CD4-positive, CD25-positive, alpha-beta regulatory T cell (primary cell): Measurements from ENCODE around the gene DGUOK. TPM values are rescaled to one million over a fixed set of nuclear protein-coding genes. Genes with fewer than 3 reads are reported as not detected.

ENCODE experiments used
- ATAC-seq, 2 donors: fragments of 150-1000 bp; cut with Tn5 transposase; one replicate each; pipeline ENCODE4 v1.10.0; 2021; ENCODE audit warnings: low read depth in 2 of 2, moderate number of reproducible peaks in 2 of 2, moderate library complexity in 1 of 2
- DNase-seq, 3 donors: peaks; one replicate each; pipeline versions ENCODE4 v3.0.0 to v3.0.0-alpha.2; 2012 to 2022; ENCODE audit warnings: mixed read lengths in 1 of 3
- H3K27ac ChIP-seq: one replicate; pipeline ENCODE4 v1.7.0; 2013; ENCODE audit warnings: mild to moderate bottlenecking, low read length; ENCODE audit not compliant: insufficient read depth, poor library complexity, severe bottlenecking
- H3K27me3 ChIP-seq: one replicate; pipeline ENCODE4 v1.7.0; 2013; ENCODE audit warnings: low read length; ENCODE audit not compliant: control insufficient read depth, insufficient read depth
- H3K36me3 ChIP-seq: one replicate; pipeline ENCODE4 v1.7.0; 2013; ENCODE audit warnings: mild to moderate bottlenecking, low read length, moderate library complexity; ENCODE audit not compliant: control insufficient read depth, insufficient read depth
- H3K4me1 ChIP-seq: 2 replicates; pipeline ENCODE4 v1.7.0; 2013; ENCODE audit warnings: mild to moderate bottlenecking, low read length; ENCODE audit not compliant: insufficient read depth, control insufficient read depth, poor library complexity, severe bottlenecking
- H3K4me3 ChIP-seq: one replicate; pipeline ENCODE4 v1.7.0; 2013; ENCODE audit warnings: low read depth, mild to moderate bottlenecking, low read length, moderate library complexity
- H3K9me3 ChIP-seq, 2 experiments: 1 replicate in 1 of 2; 2 replicates in 1 of 2; pipeline ENCODE4 v1.7.0; 2013; ENCODE audit warnings: low read length in 2 of 2, mild to moderate bottlenecking in 1 of 2, moderate library complexity in 1 of 2; ENCODE audit not compliant: control insufficient read depth in 2 of 2
- H3K27ac Mint-ChIP-seq, 3 donors: one replicate each; pipeline ENCODE4 v1.8.0; 2020 to 2022; ENCODE audit warnings: mild to moderate bottlenecking in 3 of 3, mixed read lengths in 3 of 3, moderate library complexity in 2 of 3
- H3K27me3 Mint-ChIP-seq: one replicate; pipeline ENCODE4 v1.8.0; 2022; ENCODE audit warnings: mild to moderate bottlenecking, mixed read lengths
- H3K36me3 Mint-ChIP-seq: one replicate; pipeline ENCODE4 v1.8.0; 2020; ENCODE audit warnings: mixed read lengths
- H3K4me1 Mint-ChIP-seq, 4 donors: one replicate each; pipeline ENCODE4 v1.8.0; 2020 to 2022; ENCODE audit warnings: mixed read lengths in 4 of 4, mild to moderate bottlenecking in 1 of 4
- H3K4me3 Mint-ChIP-seq, 4 donors: one replicate each; pipeline ENCODE4 v1.8.0; 2020 to 2022; ENCODE audit warnings: mild to moderate bottlenecking in 4 of 4, mixed read lengths in 4 of 4, moderate library complexity in 3 of 4
- H3K9me3 Mint-ChIP-seq, 7 donors: one replicate each; pipeline ENCODE4 v1.8.0; 2020 to 2022; ENCODE audit warnings: mixed read lengths in 7 of 7, mild to moderate bottlenecking in 3 of 7, moderate library complexity in 2 of 7
- polyA plus RNA-seq, 4 donors: library from polyadenylated mRNA; unstranded; fragments of 300-500 nt; fragmentation: Illumina TruSeq; gene quantifications; one replicate each; pipeline ENCODE4 v1.2.3, GENCODE V29; 2021
- total RNA-seq: library from RNA; stranded (reverse); gene quantifications from one replicate; pipeline ENCODE4 v1.2.3, GENCODE V29; 2022

The DGUOK gene
- total and polyA plus RNA-seq, 5 donors from 2014 or later, result 43.5 to 226 (median 188) TPM

- Histone ChIP-seq H3K4me3 (no peak overlapping the region), H3K36me3 (no peaks in the 10 kb centered on the region), H3K27me3 (no peaks in the 10 kb centered on the region), H3K4me1 (peaks cover 4% of the 10 kb centered on the region), H3K27ac (no peak overlapping the region), H3K9me3 (no peaks in the 10 kb centered on the region)
- Mint-ChIP-seq H3K27me3 (peaks cover 4% of the 10 kb centered on the region), H3K36me3 (no peaks in the 10 kb centered on the region), H3K27ac (no peak overlapping the region), H3K4me3 (no peak overlapping the region), H3K9me3 (no peaks in the 10 kb centered on the region), H3K4me1 (peaks cover 0 to 2% (median 0%) of the 10 kb centered on the region in 4 donors)
- ATAC-seq, result no peak
- no peak for DNase-seq
These were observed 15.0 kb upstream of the DGUOK start for GRCh38 chr2:73911548-73912208.

GRCh38 chr2:73913414-73914054, 13.1 kb upstream of the DGUOK start:
- no peak overlapping the region for H3K4me3 Mint-ChIP-seq
- no peaks in the 10 kb centered on the region for H3K9me3 Mint-ChIP-seq
- Histone ChIP-seq H3K27me3 (no peaks in the 10 kb centered on the region), H3K9me3 (no peaks in the 10 kb centered on the region), H3K36me3 (no peaks in the 10 kb centered on the region), H3K27ac (no peak overlapping the region), H3K4me3 (no peak overlapping the region), H3K4me1 (no peaks in the 10 kb centered on the region)
- peaks cover 4% of the 10 kb centered on the region for H3K27me3 Mint-ChIP-seq
- H3K27ac Mint-ChIP-seq, result no peak overlapping the region
- H3K36me3 Mint-ChIP-seq, result no peaks in the 10 kb centered on the region
- no peak for DNase-seq
- H3K4me1 Mint-ChIP-seq, result no peaks in the 10 kb centered on the region
- ATAC-seq, result no peak

- no peaks in the 10 kb centered on the region for H3K9me3 Mint-ChIP-seq
- Histone ChIP-seq H3K27me3 (no peaks in the 10 kb centered on the region), H3K4me1 (no peaks in the 10 kb centered on the region), H3K36me3 (no peaks in the 10 kb centered on the region), H3K4me3 (no peak overlapping the region), H3K9me3 (no peaks in the 10 kb centered on the region), H3K27ac (no peak overlapping the region)
- no peak for ATAC-seq
- H3K27ac Mint-ChIP-seq, result peak overlapping the region in 1 of 3 donors; percentile 37
- H3K4me1 Mint-ChIP-seq, result no peaks in the 10 kb centered on the region
- H3K27me3 Mint-ChIP-seq, result peaks cover 4% of the 10 kb centered on the region
- no peak for DNase-seq
- no peaks in the 10 kb centered on the region for H3K36me3 Mint-ChIP-seq
- no peak overlapping the region for H3K4me3 Mint-ChIP-seq
These were observed 12.0 kb upstream of the DGUOK start for GRCh38 chr2:73914667-73915066.

- Histone ChIP-seq H3K4me1 (no peaks in the 10 kb centered on the region), H3K36me3 (no peaks in the 10 kb centered on the region), H3K9me3 (no peaks in the 10 kb centered on the region), H3K27me3 (no peaks in the 10 kb centered on the region), H3K4me3 (no peak overlapping the region), H3K27ac (no peak overlapping the region)
- Mint-ChIP-seq H3K36me3 (no peaks in the 10 kb centered on the region), H3K27ac (no peak overlapping the region), H3K27me3 (peaks cover 4% of the 10 kb centered on the region), H3K4me3 (no peak overlapping the region), H3K4me1 (no peaks in the 10 kb centered on the region), H3K9me3 (no peaks in the 10 kb centered on the region)
- ATAC-seq (no peak), DNase-seq (no peak)
These were observed 11.2 kb upstream of the DGUOK start for GRCh38 chr2:73915437-73915993.

- no peaks in the 10 kb centered on the region for H3K36me3 Mint-ChIP-seq
- ATAC-seq (no peak), DNase-seq (no peak)
- H3K4me1 Mint-ChIP-seq, result no peaks in the 10 kb centered on the region
- H3K4me3 Mint-ChIP-seq, result no peak overlapping the region
- no peaks in the 10 kb centered on the region for H3K9me3 Mint-ChIP-seq
- H3K27me3 Mint-ChIP-seq, result peaks cover 6% of the 10 kb centered on the region
- no peaks in the 10 kb centered on the region for H3K36me3 ChIP-seq
- H3K27ac ChIP-seq, result no peak overlapping the region
- H3K27ac Mint-ChIP-seq, result no peak overlapping the region
- H3K4me1 ChIP-seq, result no peaks in the 10 kb centered on the region
- no peaks in the 10 kb centered on the region for H3K9me3 ChIP-seq
- no peak overlapping the region for H3K4me3 ChIP-seq
- no peaks in the 10 kb centered on the region for H3K27me3 ChIP-seq
These were observed 10.0 kb upstream of the DGUOK start for GRCh38 chr2:73916666-73917065.

GRCh38 chr2:73917296-73917695, 9.4 kb upstream of the DGUOK start:
- no peaks in the 10 kb centered on the region for H3K9me3 Mint-ChIP-seq
- no peaks in the 10 kb centered on the region for H3K27me3 ChIP-seq
- no peaks in the 10 kb centered on the region for H3K36me3 ChIP-seq
- H3K4me3 ChIP-seq, result no peak overlapping the region
- H3K27ac ChIP-seq, result no peak overlapping the region
- no peak for ATAC-seq
- H3K27ac Mint-ChIP-seq, result no peak overlapping the region
- peaks cover 7% of the 10 kb centered on the region for H3K27me3 Mint-ChIP-seq
- no peak overlapping the region for H3K4me3 Mint-ChIP-seq
- H3K4me1 ChIP-seq, result no peaks in the 10 kb centered on the region
- DNase-seq, result no peak
- no peaks in the 10 kb centered on the region for H3K4me1 Mint-ChIP-seq
- H3K9me3 ChIP-seq, result no peaks in the 10 kb centered on the region
- no peaks in the 10 kb centered on the region for H3K36me3 Mint-ChIP-seq

- Histone ChIP-seq H3K27ac (no peak overlapping the region), H3K36me3 (no peaks in the 10 kb centered on the region), H3K9me3 (no peaks in the 10 kb centered on the region), H3K4me1 (no peaks in the 10 kb centered on the region), H3K27me3 (no peaks in the 10 kb centered on the region), H3K4me3 (no peak overlapping the region)
- Mint-ChIP-seq H3K27me3 (peaks cover 7% of the 10 kb centered on the region), H3K4me3 (peak overlapping the region in 1 of 4 donors; percentile 61), H3K9me3 (no peaks in the 10 kb centered on the region), H3K4me1 (no peaks in the 10 kb centered on the region), H3K36me3 (no peaks in the 10 kb centered on the region), H3K27ac (no peak overlapping the region)
- DNase-seq (no peak), ATAC-seq (no peak)
These were observed 8.9 kb upstream of the DGUOK start for GRCh38 chr2:73917696-73918207.
